GM12878 (cell line): ENCODE data around the gene CWC25. TPM values are rescaled to one million over a fixed set of nuclear protein-coding genes. Genes with fewer than 3 reads are reported as not detected.

Experiments used
- ATAC-seq: fragments of 200-7000 bp; cut with Tn5 transposase; 3 replicates; pipeline ENCODE4 v1.9.1; 2020; ENCODE audit warnings: mild to moderate bottlenecking, moderate library complexity
- BruUV-seq: library from RNA; stranded (reverse); fragments of 400-500 nt; replicated peaks from 2 replicates; lab custom pipeline; 2021; lab: Mats Ljungman, UMichigan
- CTCF ChIA-PET: fragments of 300-600 bp; sonication (Branson Sonifier 250); formaldehyde crosslinking; extraction: SDS; loops from one replicate; lab custom pipeline; 2021; ENCODE audit warnings: inconsistent platforms; lab: Yijun Ruan, JAX
- POLR2A ChIA-PET: fragments of 350-600 bp; formaldehyde crosslinking; extraction: SDS; loops from one replicate; lab custom pipeline; 2021; ENCODE audit warnings: inconsistent platforms; lab: Charles Lee
- RAD21 ChIA-PET: fragments of 300-600 bp; sonication (Branson Sonifier 250); formaldehyde crosslinking; loops from one replicate; lab custom pipeline; 2023; ENCODE audit warnings: antibody characterized with exemption; ENCODE audit not compliant: unreplicated experiment; lab: Charles Lee
- SMC1A ChIA-PET: fragments of 300-600 bp; sonication (Branson Sonifier 250); formaldehyde crosslinking; loops from one replicate; lab custom pipeline; 2023; ENCODE audit not compliant: unreplicated experiment, uncharacterized antibody; lab: Charles Lee
- DNase-seq: peaks from one replicate; pipeline ENCODE4 v3.0.0-alpha.2; 2011; ENCODE audit warnings: low read depth, low spot score
- FAIRE-seq: peaks from 3 replicates; lab custom pipeline; 2011; peaks lifted over from hg19 to GRCh38; lab: Jason Lieb, UNC
- H2AFZ ChIP-seq: 2 replicates; pipeline ENCODE4 v1.6.0; 2011; ENCODE audit warnings: low read depth, low read length, control low read depth; ENCODE audit not compliant: control insufficient read depth
- H3K27ac ChIP-seq: 2 replicates; pipeline ENCODE4 v1.5.1; 2011; ENCODE audit warnings: control low read depth; ENCODE audit not compliant: control insufficient read depth, insufficient read depth
- H3K27me3 ChIP-seq, 2 experiments: replicated peaks in 1 of 2; 2 replicates each; pipeline versions ENCODE4 v1.6.0 to v1.6.1; 2011; ENCODE audit warnings: low read length in 1 of 2; ENCODE audit not compliant: control insufficient read depth in 2 of 2, insufficient read depth in 2 of 2
- H3K36me3 ChIP-seq, 2 experiments: 2 replicates each; pipeline ENCODE4 v1.5.1; 2011; ENCODE audit warnings: low read length in 1 of 2; ENCODE audit not compliant: control insufficient read depth in 2 of 2, insufficient read depth in 2 of 2
- H3K4me1 ChIP-seq: 2 replicates; pipeline ENCODE4 v1.6.1; 2011; ENCODE audit warnings: mild to moderate bottlenecking, low read length, moderate library complexity, mixed read lengths; ENCODE audit not compliant: control insufficient read depth, insufficient read depth
- H3K4me2 ChIP-seq: 2 replicates; pipeline ENCODE4 v1.6.0; 2011; ENCODE audit warnings: control low read depth; ENCODE audit not compliant: control insufficient read depth, insufficient read depth
- H3K4me3 ChIP-seq: fragments of 200-600 bp; sonication (generic); 2 replicates; pipeline ENCODE4 v1.5.1; 2016
- H3K79me2 ChIP-seq: 2 replicates; pipeline ENCODE4 v1.6.0; 2011; ENCODE audit warnings: low read length; ENCODE audit not compliant: control insufficient read depth, insufficient read depth
- H3K9ac ChIP-seq: 2 replicates; pipeline ENCODE4 v1.8.0; 2011; ENCODE audit warnings: low read length, control low read depth, mixed read lengths; ENCODE audit not compliant: control insufficient read depth, insufficient read depth
- H3K9me3 ChIP-seq: replicated peaks from 3 replicates; pipeline ENCODE4 v1.5.1; 2011; ENCODE audit warnings: mild to moderate bottlenecking, low read length; ENCODE audit not compliant: control insufficient read depth, insufficient read depth
- H4K20me1 ChIP-seq: 2 replicates; pipeline ENCODE4 v1.6.0; 2011; ENCODE audit not compliant: control insufficient read depth, insufficient read depth
- BMI1 ChIP-seq: fragments of 450-650 bp; IDR thresholded peaks from 2 replicates; pipeline ENCODE4 v1.6.1; 2016; ENCODE audit warnings: mild to moderate bottlenecking, moderate library complexity, borderline replicate concordance
- FOXK2 ChIP-seq: fragments of 450-650 bp; IDR thresholded peaks from 2 replicates; pipeline ENCODE4 v1.6.1; 2017; ENCODE audit warnings: mild to moderate bottlenecking, moderate library complexity
- HDGF ChIP-seq: fragments of 450-650 bp; IDR thresholded peaks from 2 replicates; pipeline ENCODE4 v1.6.1; 2016; ENCODE audit warnings: antibody characterized with exemption
- NR2F1 ChIP-seq: fragments of 450-650 bp; conservative IDR thresholded peaks from 2 replicates; pipeline ENCODE4 v1.6.1; 2017; ENCODE audit warnings: mild to moderate bottlenecking
- PML ChIP-seq: IDR thresholded peaks from 2 replicates; pipeline ENCODE4 v1.6.1; 2012; ENCODE audit warnings: low read length, inconsistent platforms
- RFX5 ChIP-seq: IDR thresholded peaks from 2 replicates; pipeline ENCODE4 v1.6.1; 2011; ENCODE audit warnings: low read depth, low read length, improper control_type of control experiment
- WGBS: methylation state at CpG from one replicate; pipeline ENCODE4 v1.1.6; 2016; ENCODE audit warnings: low lambda C conversion rate; ENCODE audit not compliant: insufficient replicate concordance, insufficient coverage; ENCODE audit errors: missing lambda C conversion rate; 5-methylcytosine and 5-hydroxymethylcytosine counted together
- in situ Hi-C: fragments of 300-500 bp; cut with MboI; formaldehyde crosslinking; loops from 9 replicates; pipeline ENCODE4 v1.14.3; 2018; ENCODE audit warnings: mixed read lengths
- intact Hi-C: fragments of 100-400 bp; cut with micrococcal nuclease; formaldehyde crosslinking; loops from one replicate; pipeline ENCODE4 v1.14.2; 2022; ENCODE audit not compliant: unreplicated experiment
- polyA plus RNA-seq, 11 experiments: library from polyadenylated mRNA; depleted of rRNA in 4 of 11; unstranded in 6 of 11; stranded (reverse) in 5 of 11; fragments of >200 nt; fragmentation: Nextera tagmentation in 4 of 11; fragmentation: Illumina TruSeq in 1 of 11; extraction: Ambion mirVana in 4 of 11; extraction: Trizol in 1 of 11; gene quantifications; 1 replicate in 1 of 11; 2 replicates in 10 of 11; pipeline versions ENCODE4 v1.2.1 to v1.2.3, GENCODE V29; 2011 to 2016; ENCODE audit warnings: inconsistent platforms in 2 of 11, missing spikeins in 2 of 11, low read depth in 1 of 11
- total RNA-seq, 4 experiments: library from RNA; depleted of rRNA in 3 of 4; stranded (reverse); fragments of >200 nt in 3 of 4; fragmentation: Illumina TruSeq in 1 of 4; extraction: Trizol in 1 of 4; gene quantifications; 2 replicates each; pipeline versions ENCODE4 v1.2.1 to v1.2.3, GENCODE V29; 2013 to 2021
- TF ChIP-seq, protein P1 (sequence below): fragments of 450-650 bp; conservative IDR thresholded peaks from 2 replicates; pipeline ENCODE4 v1.6.1; 2017; ENCODE audit warnings: mild to moderate bottlenecking, moderate library complexity
- TF ChIP-seq, protein P2 (sequence below): fragments of 450-650 bp; IDR thresholded peaks from 2 replicates; pipeline ENCODE4 v1.6.1; 2014; ENCODE audit warnings: mild to moderate bottlenecking

CWC25 gene
- total and polyA plus RNA-seq, 10 of the 15 experiments (the other 5 are each of a cell fraction or from before 2014, with no cell fraction given), result 14.7 to 29.7 (median 22.9) TPM

GRCh38 chr17:38800237-38800760, 24.8 kb downstream of the CWC25 start:
- peak overlapping the region; percentile 66 for H3K4me3 ChIP-seq
- TF ChIP-seq, protein P1, sequence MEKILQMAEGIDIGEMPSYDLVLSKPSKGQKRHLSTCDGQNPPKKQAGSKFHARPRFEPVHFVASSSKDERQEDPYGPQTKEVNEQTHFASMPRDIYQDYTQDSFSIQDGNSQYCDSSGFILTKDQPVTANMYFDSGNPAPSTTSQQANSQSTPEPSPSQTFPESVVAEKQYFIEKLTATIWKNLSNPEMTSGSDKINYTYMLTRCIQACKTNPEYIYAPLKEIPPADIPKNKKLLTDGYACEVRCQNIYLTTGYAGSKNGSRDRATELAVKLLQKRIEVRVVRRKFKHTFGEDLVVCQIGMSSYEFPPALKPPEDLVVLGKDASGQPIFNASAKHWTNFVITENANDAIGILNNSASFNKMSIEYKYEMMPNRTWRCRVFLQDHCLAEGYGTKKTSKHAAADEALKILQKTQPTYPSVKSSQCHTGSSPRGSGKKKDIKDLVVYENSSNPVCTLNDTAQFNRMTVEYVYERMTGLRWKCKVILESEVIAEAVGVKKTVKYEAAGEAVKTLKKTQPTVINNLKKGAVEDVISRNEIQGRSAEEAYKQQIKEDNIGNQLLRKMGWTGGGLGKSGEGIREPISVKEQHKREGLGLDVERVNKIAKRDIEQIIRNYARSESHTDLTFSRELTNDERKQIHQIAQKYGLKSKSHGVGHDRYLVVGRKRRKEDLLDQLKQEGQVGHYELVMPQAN, result peak; percentile 45; the same call in 1 of the 2 replicates
- TF ChIP-seq PML, result 0 out of 2 replicates have a peak, but pooled peaks have one; percentile 54
- TF ChIP-seq, protein P2, sequence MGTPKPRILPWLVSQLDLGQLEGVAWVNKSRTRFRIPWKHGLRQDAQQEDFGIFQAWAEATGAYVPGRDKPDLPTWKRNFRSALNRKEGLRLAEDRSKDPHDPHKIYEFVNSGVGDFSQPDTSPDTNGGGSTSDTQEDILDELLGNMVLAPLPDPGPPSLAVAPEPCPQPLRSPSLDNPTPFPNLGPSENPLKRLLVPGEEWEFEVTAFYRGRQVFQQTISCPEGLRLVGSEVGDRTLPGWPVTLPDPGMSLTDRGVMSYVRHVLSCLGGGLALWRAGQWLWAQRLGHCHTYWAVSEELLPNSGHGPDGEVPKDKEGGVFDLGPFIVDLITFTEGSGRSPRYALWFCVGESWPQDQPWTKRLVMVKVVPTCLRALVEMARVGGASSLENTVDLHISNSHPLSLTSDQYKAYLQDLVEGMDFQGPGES, result no peak
- TF ChIP-seq FOXK2, result no peak
- 0 out of 2 replicates have a peak, but pooled peaks have one; percentile 5 for TF ChIP-seq NR2F1
- TF ChIP-seq BMI1, result peak; percentile 42; the same call in 1 of the 2 replicates
- TF ChIP-seq HDGF, result 0 out of 2 replicates have a peak, but pooled peaks have one; percentile 5
- no peak for TF ChIP-seq RFX5
- in situ Hi-C loops (no loop called here), intact Hi-C loops (loop anchor here (10.0 kb wide), 1 partner anchor 125 kb away; the partner anchor contains the start of gene EPOP)
- H3K9me3 ChIP-seq, result no peaks in the 10 kb centered on the region
- ATAC-seq, result no peak
- ChIA-PET SMC1A (interaction anchor here (2.0 kb wide), 1 partner anchor 67 kb away, joined by 7 read pairs; no protein-coding TSS in a partner anchor), CTCF (no interaction called here), RAD21 (interaction anchor here (0.7 to 1.0 kb wide), 2 partner anchors 63 to 70 kb away, joined by 3 to 5 read pairs; partner anchors contain the start of gene LASP1), POLR2A (no interaction called here)
- H3K4me2 ChIP-seq, result peak overlapping the region; percentile 52
- BruUV-seq, result no TSS peak
- H4K20me1 ChIP-seq, result no peaks in the 10 kb centered on the region
- no peaks in the 10 kb centered on the region for H3K27me3 ChIP-seq
- H3K27ac ChIP-seq, result peak overlapping the region; percentile 93
- peak overlapping the region; percentile 89 for H3K9ac ChIP-seq
- H3K4me1 ChIP-seq, result peaks cover 11% of the 10 kb centered on the region
- WGBS, result 32% methylated on average over 14 of the region's 14 CpGs
- H3K36me3 ChIP-seq, result peaks cover 7 to 8% of the 10 kb centered on the region in 2 experiments
- H3K79me2 ChIP-seq, result peaks cover 31% of the 10 kb centered on the region
- FAIRE-seq, result no peak
- H2AFZ ChIP-seq, result peak overlapping the region; percentile 11
- DNase-seq, result no peak
